ENCODE results near the gene PARD3B. TPM values are rescaled to one million over a fixed set of nuclear protein-coding genes. Genes with fewer than 3 reads are reported as not detected.

Gene PARD3B
- total and polyA plus RNA-seq, 7 donors, result 0.42 to 6.0 (median 4.8) TPM

GRCh38 chr2:205475416-205475768 is 930.1 kb downstream of the PARD3B start:
- ATAC-seq (no peak), DNase-seq (no peak)
- intact Hi-C loops (cut with DNase I), result no loop called here
- H3K9me3 ChIP-seq, result no peaks in the 10 kb centered on the region
- H3K27me3 ChIP-seq (ENCODE audit: insufficient read depth in 3 of 3, low read length in 2 of 3), result no peaks in the 10 kb centered on the region
- TF ChIP-seq CTCF (IDR thresholded peaks at IDR 0.05), result no peak
- no peak overlapping the region for H3K27ac ChIP-seq
- no peaks in the 10 kb centered on the region for H3K36me3 ChIP-seq (ENCODE audit: insufficient read depth in 1 of 2, low read depth in 1 of 2)
- H3K4me3 ChIP-seq, result no peak overlapping the region
- H3K4me1 ChIP-seq, result no peaks in the 10 kb centered on the region
- 88 to 95% (median 90%) methylated on average over 3 of the region's 3 CpGs for WGBS, 3 donors

GRCh38 chr2:205477016-205477705 is 931.9 kb downstream of the PARD3B start:
- Histone ChIP-seq H3K27ac (no peak overlapping the region), H3K9me3 (no peaks in the 10 kb centered on the region), H3K36me3 (ENCODE audit: insufficient read depth in 1 of 2, low read depth in 1 of 2) (no peaks in the 10 kb centered on the region), H3K4me1 (no peaks in the 10 kb centered on the region), H3K4me3 (no peak overlapping the region), H3K27me3 (ENCODE audit: insufficient read depth in 3 of 3, low read length in 2 of 3) (no peaks in the 10 kb centered on the region)
- DNase-seq, result no peak
- 84 to 88% (median 84%) methylated on average over 3 of the region's 3 CpGs for WGBS, 3 donors
- intact Hi-C loops (cut with DNase I), result no loop called here
- TF ChIP-seq CTCF (IDR thresholded peaks at IDR 0.05), result no peak
- no peak for ATAC-seq

GRCh38 chr2:205481861-205482260 is 936.6 kb downstream of the PARD3B start:
- intact Hi-C loops (cut with DNase I), result no loop called here
- ATAC-seq (no peak), DNase-seq (no peak)
- no peaks in the 10 kb centered on the region for H3K27me3 ChIP-seq (ENCODE audit: insufficient read depth in 3 of 3, low read length in 2 of 3)
- no peaks in the 10 kb centered on the region for H3K9me3 ChIP-seq
- H3K27ac ChIP-seq, result no peak overlapping the region
- TF ChIP-seq CTCF (IDR thresholded peaks at IDR 0.05), result no peak
- 89 to 95% (median 95%) methylated on average over 5 of the region's 5 CpGs for WGBS, 3 donors
- H3K4me3 ChIP-seq, result no peak overlapping the region
- H3K36me3 ChIP-seq (ENCODE audit: insufficient read depth in 1 of 2, low read depth in 1 of 2), result no peaks in the 10 kb centered on the region
- H3K4me1 ChIP-seq, result no peaks in the 10 kb centered on the region

- ATAC-seq, result no peak
- Histone ChIP-seq H3K9me3 (no peaks in the 10 kb centered on the region), H3K36me3 (ENCODE audit: insufficient read depth in 1 of 2, low read depth in 1 of 2) (no peaks in the 10 kb centered on the region), H3K4me3 (no peak overlapping the region), H3K27ac (no peak overlapping the region), H3K4me1 (no peaks in the 10 kb centered on the region), H3K27me3 (ENCODE audit: insufficient read depth in 3 of 3, low read length in 2 of 3) (no peaks in the 10 kb centered on the region)
- WGBS, 3 donors, result 43 to 59% (median 44%) methylated on average over 8 of the region's 8 CpGs
- intact Hi-C loops (cut with DNase I), result no loop called here
- no peak for TF ChIP-seq CTCF (IDR thresholded peaks at IDR 0.05)
- DNase-seq, result no peak
Observed at GRCh38 chr2:205482399-205483081, 937.3 kb downstream of the PARD3B start.
